HG03108 (cell line): Measurements from ENCODE around the gene OR2B2.
"Not testable (repeated sequence)": the region's sequence is repeated elsewhere in the genome, so short reads cannot be mapped to it uniquely, and the experiment has no call there.

Source experiments
- ATAC-seq: cut with Tn5 transposase; IDR thresholded peaks from one replicate; pipeline ENCODE4 v1.9.1; 2021; ENCODE audit warnings: moderate library complexity; ENCODE audit not compliant: unreplicated experiment

Gene OR2B2

DNA sequence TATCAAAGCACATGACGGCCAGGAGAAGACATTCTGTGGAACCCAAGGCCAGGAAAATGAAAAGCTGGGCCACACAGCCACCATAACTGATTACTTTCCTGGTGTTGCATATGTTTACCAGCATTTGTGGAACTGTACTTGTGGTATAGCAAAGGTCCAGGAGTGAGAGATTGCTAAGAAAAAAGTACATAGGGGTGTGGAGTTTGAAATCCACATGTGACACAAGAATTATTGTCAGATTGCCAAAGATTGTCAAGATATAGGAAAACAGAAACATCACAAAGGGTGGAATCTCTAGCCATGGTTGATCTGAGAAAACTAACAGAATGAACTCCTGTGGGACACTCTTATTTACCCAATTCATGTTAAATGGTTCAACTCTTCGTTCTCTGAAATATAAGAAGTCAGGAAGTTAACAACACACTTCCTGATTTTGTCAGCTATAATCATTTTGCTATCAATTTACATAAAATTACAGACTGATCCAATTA lies at the start of gene OR2B2:
TSS of gene OR2B2 (minus strand) at position 441 of the 491 bp plus-strand sequence. CDS start at position 364, 77 bp downstream.
- no peak for ATAC-seq

DNA sequence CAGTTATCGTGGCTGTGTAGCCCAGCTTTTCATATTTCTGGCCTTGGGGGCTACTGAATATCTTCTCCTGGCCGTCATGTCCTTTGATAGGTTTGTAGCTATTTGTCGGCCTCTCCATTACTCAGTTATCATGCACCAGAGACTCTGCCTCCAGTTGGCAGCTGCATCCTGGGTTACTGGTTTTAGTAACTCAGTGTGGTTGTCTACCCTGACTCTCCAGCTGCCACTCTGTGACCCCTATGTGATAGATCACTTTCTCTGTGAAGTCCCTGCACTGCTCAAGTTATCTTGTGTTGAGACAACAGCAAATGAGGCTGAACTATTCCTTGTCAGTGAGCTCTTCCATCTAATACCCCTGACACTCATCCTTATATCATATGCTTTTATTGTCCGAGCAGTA lies 45.3 kb upstream of the OR2B2 start:
- no peak for ATAC-seq

DNA sequence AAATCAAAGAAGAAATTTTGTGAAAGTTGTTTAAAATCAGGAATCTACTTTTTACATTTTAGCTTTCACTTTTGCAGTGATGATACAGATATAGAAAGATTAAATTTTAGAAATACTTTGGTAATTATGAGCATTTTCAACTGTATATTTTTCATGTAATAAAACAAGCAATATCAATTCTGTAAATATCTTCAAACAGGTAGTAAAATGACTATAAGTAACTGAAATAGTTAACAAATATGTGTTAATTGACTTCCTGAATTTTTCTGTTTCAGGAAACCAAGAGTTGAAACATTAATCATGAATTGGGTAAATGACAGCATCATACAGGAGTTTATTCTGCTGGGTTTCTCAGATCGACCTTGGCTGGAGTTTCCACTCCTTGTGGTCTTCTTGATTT lies 44.7 kb upstream of the OR2B2 start, which contains the start of gene OR2B6:
TSS of gene OR2B6 (plus strand) at position 301 of the 400 bp plus-strand sequence. CDS start at position 301, 0 bp downstream.
- ATAC-seq: no peak

DNA sequence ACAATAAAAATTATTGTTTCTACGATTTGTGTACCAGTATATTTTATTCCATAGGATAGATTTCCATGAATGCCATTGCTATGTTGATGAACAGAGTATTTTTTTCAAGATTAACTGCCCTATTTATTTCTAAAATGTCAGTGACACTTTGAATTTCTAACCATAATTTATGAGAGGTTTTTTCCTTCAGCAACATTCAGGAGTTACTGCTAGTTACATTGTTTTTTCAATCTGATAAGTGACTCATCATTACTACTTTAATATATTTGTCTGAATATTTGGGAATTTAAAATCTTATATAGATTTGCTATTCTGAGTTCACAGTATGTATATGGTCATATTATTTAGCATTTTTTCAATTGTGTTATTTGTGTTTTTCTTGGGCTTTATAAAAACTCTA lies 38.8 kb upstream of the OR2B2 start:
- no peak for ATAC-seq

DNA sequence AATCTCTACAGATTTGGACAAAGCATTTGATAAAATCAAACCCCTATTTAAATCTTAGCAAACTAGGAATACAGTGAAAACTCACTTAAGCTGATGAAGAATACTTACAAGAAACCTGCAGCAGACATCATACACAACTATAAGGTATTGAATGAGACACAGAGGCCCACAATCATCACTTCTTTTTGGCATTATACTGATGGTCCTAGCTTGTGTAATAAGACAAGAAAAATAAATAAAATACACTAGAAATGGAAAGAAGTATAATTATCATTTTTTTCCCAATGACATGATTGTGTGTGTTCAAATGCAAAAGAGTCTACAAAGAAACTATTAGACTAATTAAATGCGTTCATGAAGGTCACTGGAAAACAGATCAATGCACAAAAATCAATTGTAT lies 36.0 kb upstream of the OR2B2 start:
- no peak for ATAC-seq

DNA sequence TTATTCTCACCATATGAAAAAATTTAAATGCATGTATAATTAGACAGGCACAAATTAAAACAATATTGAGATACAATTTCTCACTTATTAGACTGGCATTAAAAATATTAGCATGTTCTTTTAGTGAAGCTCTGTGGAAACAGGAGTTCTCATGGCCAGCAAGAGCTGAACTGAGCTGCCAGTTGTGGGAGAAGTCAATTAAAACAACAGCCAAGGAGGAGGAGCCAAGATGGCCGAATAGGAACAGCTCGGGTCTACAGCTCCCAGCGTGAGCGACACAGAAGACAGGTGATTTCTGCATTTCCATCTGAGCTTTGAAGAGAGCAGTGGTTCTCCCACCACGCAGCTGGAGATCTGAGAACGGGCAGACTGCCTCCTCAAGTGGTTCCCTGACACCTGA lies 30.9 kb upstream of the OR2B2 start:
- not testable (repeated sequence) for ATAC-seq

DNA sequence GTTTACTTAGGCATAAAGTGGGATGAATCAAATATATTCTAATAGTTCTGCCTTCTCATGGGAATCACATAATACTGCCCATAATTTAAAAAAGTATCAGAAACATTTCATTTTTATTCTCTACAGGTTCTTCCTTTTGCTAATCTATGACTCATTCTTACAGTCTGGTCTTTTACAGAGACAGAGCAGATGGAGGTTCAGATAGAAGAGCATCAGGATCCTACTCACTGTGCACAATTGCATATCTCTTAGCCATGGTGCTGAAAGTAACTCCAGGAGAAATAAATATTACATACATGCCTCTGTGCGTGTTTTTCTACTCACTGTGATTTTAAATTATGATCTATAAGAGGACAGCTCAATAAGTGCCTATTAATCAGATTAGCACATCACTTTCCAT lies 28.6 kb upstream of the OR2B2 start:
- ATAC-seq: no peak

DNA sequence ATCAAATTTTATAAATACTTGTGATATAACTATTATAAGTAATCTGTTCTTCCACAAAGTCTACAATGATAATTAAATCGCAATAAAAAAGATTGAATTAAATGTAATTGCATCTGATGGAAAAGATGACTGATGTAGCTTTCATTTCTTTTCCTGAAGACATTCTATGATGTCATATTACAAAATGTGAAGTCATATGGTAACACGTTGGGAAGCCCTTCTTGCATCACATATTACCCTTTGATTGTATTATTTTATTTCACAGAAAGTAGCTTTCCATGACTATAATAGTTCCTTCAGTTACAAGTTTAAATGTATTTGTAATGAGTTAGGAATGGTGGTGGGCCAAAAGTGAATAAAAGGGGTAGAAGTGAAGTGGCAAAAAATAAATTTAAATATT lies 19.0 kb upstream of the OR2B2 start:
- no peak for ATAC-seq

DNA sequence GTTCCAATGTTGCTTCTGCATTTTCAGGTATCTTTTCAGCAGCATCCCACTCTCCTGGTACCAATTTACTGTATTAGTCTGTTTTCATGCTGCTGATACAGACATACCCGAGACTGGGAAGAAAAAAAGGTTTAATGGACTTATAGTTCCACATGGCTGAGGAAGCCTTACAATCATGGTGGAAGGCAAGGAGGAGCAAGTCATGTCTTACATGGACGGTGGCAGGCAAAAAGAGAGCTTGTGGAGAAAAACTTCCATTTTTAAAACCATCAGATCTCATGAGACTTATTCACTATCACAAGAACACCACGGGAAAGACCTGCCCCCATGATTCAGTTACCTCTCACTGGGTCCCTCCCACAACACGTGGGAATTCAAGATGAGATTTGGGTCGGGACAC lies 17.7 kb upstream of the OR2B2 start:
- not testable (repeated sequence) for ATAC-seq

DNA sequence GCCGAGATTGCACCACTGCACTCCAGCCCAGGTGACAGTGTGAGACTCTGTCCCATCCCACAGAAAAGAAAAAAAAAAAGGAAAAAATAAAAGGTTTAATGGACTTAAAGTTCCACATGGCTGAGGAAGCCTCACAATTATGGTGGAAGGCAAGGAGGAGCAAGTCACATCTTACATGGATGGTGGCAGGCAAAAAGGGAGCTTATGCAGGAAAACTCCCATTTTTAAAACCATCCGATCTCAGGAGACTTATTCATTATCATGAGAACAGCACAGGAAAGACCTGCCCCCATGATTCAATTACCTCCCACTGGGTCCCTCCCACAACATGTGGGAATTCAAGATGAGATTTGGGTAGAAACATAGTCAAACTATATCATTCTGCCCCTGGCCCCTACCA lies 15.8 kb upstream of the OR2B2 start:
- ATAC-seq: not testable (repeated sequence)

DNA sequence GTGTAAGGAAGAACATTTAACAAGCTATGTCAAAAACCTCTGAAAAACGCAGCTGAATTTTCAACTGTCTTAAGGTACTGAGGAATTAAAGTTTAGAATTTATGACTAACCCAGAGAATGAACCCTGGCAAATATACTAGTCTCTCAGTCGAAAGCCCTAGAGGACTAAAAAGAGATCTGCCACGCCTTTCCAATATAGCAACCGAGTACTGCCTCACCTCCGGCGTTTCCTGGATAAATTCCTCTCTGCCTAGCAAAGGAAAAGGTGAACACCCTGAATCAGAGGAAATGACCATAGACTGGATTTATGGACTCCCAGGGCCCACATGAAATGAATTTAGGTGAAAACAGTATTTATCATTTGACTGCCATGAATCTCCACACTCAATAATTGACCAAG lies 12.0 kb upstream of the OR2B2 start:
- ATAC-seq: no peak

DNA sequence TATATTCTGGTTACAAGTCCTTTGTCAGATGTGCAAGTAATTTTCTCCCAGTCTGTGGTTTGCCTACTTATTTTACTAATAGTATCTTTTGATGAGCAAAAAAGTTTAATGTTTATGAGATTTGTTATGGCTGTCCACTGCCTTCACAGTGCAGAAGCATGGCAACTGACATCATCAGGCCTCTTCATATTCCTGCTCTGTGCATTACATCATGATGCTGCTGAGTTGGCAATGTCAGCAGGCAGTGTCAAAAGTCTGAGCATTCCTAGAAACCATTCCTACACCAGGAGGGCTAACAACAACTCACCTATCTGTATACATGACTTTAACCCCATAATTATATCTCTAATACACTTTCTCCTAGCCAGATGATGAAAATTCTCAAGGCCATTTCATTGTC lies 10.8 kb upstream of the OR2B2 start:
- ATAC-seq: no peak

DNA sequence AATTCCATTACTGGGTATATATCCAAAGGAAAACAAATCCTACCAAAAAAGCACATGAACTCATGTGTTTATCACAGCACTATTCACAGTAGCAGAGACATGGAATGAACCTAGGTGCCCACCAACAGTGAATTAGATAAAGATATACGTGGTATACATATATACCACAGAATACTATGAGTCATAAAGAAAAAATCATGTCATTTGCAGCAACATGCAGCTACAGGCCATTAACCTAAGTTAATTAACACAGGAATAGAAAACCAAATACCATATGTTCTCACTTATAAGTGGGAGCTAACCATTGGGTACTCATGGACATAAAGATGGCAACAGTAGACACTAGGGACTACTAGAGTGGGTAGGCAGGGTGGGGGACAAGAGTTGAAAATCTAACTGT lies 4.2 kb downstream of the OR2B2 start:
- ATAC-seq: no peak

DNA sequence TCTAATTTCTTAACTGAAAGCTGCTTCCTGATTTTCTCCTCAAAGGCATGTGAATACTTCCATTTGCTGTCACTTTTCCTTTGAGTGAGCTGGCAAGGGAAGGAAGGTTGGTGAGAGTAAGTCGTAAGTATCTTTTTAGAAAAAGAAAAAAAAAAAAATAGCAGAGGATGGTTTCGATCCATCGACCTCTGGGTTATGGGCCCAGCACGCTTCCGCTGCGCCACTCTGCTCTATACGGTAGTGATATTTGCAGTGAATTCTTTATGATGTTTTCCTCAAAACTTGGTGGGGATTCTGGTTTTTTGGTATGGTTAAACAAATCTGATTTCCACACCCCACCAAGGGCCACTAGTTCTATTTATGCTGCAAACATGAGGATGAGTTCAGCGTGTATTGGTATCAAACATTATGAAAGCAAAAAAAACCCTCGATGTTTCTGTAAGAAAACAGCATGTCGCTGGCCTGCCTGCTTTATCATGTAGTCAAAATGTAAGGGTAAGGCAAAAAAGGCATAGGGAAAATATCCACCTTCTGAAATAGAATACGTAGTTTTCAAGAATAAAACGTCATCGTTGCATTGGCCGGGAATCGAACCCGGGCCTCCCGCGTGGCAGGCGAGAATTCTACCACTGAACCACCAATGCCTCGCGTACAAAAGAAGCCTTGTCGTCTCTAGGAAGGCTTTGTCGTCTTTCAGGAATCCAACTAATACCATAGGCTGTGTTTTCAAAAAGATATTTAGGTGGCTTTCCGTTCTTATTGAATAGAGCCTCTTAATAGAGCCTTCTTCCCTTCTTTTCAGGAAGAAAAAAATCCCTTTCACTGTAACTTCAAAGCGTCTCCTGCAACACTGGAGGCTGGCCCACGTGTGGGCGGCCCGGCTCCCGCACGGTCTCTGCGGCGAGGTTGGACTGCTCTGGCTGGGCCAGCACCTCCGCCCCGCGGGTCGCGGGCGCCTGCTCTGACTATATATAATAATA lies 9.6 kb downstream of the OR2B2 start:
- ATAC-seq: peak; percentile 68

DNA sequence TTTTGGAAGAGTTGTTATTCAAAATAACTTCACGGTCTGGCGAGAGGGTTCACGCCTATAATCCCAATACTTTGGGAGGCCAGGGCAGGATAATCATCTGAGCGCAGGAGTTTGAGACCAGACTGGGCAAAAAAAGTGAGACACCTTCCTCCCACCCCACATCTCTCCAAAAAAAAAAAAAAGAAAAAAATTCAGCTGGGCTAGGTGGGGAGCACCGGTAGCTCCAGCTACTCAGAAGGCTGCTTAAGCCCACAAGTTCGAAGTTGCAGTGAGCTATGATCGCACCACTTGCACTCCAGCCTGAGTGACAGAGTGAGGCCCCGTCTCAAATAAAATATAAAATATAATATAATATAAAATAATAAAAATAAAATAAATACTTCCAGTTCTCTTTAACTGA lies 10.4 kb downstream of the OR2B2 start:
- no peak for ATAC-seq

DNA sequence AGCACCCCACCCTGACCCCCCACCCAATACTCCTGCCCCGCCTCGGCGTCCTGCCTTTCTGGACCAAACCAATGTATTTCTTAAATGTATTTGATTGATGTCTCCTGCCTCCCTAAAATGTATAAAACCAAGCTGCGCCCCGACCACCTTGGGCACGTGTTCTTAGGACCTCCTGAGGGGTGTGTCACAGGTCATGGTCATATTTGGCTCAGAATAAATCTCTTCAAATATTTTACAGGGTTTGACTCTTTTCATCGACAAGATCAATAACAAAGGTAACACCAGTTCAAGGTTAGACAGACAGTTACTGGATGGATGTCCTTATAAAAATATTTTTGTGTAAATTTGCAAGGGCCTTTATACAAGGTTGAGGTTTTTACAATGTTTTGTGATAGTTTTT lies 12.0 kb downstream of the OR2B2 start:
- ATAC-seq: not testable (repeated sequence)

DNA sequence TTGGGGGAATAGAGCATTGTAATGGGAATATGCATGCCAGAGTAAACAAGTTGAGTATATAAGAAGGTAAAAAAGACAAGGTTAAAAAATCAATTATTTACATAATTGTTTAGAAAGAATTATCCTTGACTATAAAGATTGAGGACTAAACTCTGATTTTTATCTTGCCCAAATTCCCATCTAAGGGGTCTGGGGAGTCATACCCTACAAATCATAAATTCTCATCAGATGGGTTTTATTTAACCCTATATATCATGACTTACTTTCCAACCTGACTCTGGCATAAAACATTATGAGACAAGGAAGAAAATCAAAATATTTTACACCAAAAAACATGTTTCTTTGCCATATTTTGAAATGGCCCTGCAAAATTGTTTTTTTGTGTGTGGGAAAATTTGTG lies 12.7 kb downstream of the OR2B2 start:
- ATAC-seq: no peak

DNA sequence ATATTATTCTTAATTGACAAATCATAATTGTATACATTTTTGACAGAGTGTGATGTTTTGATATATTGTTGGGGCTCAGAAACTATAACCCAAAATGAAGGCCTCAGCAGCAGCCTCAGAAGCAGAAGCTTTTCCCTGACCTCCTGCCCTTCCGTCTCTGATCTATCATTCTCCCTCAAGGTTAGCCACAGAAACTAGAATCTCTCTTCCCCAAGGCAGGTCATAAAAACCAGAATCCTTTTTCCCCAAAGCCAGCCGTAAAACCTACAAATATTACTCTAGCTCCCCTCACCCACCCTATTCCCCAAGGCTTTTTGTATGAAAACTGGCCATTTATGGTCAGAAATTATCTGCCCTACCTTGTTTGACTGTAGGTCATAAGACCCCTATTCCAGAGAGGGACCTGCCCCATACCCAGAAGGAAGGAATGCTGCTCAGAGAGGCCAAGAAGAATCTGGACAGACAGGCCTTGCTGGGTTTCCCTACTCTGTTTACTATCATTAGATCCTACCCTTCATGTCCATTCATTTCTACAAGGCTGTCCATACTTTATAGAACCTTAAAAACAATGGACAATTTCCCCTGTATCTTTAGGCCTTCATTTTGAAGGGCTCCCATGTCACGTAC lies 14.5 kb downstream of the OR2B2 start:
- ATAC-seq: no peak

DNA sequence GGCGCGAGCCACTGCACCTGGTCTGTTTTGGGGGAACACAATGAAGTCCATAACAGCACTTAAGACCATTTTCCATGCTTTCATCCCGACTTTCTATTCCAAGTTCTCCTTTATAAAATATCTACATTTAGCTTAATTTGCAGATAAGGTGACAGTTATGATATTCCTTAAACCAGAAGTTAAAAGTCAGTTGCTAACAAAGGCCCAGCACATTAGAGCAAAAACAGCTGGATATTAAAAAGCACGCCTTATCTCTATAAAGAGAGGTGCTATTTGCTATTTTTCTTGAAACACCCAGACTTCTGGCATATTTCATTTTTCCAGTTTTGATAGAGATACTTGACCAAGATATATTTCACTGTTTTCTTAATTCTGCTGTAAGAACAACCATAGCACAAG lies 15.8 kb downstream of the OR2B2 start:
- no peak for ATAC-seq

DNA sequence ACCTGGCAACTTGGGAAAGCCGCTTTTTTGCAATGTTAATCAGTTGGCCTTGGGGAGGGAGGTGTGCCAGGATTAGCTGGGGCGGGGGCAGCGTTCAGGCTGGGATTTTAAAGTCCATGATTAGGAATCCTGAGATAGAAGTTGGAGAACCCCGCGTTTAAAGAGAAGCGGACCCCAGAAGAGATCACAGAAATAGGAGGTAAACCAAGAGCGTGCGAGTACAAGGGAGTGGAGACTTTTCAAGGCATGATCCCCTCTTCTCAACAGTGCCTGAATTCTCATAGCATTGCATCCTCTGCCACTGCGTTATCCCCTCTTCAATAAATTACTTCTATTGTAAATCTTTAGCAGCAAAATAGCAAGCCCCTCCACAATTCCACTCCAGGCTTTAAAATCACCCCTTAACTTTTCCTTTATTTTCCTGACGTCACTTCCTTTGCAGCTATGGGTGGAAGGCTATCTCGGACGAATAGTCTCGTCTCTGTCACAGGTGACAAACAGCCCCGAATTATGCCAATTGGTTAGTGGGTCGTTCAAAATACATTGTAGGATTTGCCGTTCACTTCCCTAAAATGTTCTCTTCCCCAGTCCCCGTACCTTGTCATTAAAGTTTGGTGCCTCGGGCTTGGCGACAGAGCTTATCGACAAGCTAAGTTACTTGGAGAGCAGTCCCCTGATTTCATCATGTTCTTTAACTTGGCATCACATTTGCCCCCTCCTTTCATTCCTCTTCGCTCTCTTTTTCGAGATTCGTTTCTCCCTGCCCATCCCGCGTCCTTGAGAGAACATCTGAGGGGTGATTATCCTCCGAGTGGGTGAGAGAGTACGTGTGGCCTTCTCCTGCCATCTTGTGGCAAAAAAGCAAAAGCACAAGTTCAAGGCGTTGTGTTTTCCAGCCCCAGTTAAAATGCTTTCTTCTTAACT lies 17.1 kb downstream of the OR2B2 start:
- ATAC-seq: no peak
